GM19438 (cell line): ENCODE measurements around the gene DNAJA4.
A peak's percentile ranks its signal among the peaks of the same experiment; 100 is the strongest.

Source experiments
- ATAC-seq: cut with Tn5 transposase; IDR thresholded peaks from one replicate; pipeline ENCODE4 v1.9.1; 2021; ENCODE audit warnings: low read depth; ENCODE audit not compliant: unreplicated experiment

Gene DNAJA4

DNA sequence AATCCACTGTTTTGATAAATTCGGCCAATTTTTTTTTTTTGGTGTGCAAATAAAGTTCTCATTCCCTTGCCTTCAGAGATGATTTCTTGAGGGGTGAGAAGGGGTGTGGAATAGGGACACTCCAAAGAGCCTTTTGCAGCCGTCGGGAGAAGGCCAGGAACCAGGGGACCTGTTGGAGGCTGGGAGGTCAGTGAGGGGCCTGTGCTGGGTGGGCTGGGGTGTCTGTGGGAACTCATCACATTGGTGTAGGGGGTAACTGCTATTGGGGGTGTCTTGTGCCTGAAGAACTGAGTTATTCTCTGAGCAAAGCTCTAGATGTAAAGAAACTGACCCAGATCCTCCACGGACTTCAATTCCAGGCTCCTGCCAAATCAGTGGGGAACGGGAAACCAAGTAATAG, 48.6 kb downstream of the DNAJA4 start:
- ATAC-seq: no peak

DNA sequence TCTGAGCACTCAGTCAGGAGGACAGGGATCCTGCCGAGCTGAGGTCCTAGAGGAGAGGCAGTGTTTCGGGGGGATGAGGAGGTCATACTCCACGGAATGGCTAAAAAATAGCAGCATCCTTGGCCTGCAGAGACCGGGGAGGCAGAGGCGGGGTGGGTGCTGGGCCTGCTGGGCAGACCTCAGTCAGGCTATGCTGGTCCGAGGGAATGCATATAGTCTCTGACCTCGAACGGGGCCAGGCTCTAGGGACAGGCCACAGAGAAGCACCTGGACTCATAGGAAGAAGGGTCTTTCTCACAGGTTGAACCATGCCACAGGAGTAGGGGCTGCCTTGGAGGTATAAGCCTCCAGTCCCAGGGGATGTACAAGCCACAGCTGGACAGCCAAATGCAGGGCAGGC, 49.0 kb downstream of the DNAJA4 start:
- no peak for ATAC-seq

DNA sequence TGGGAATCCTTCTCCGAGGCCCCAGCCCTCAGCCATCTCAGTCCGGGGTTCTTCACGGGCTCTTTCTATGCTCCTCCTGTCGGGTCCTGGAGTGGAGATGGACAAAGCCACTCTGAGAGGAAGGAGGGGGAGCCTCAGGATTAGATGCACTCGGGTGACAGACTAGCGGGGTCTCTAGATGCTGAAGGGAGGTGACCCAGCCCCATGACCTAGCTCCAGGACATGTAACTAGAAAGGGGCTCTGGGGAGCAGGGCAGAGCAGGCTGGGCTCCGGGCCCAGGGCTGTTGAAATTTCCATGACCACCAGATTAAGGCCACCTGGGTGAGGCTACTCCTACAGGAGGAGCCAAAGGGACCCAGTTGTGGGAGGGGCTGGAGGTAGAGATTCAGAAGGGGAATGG, 49.8 kb downstream of the DNAJA4 start:
- ATAC-seq: no peak

DNA sequence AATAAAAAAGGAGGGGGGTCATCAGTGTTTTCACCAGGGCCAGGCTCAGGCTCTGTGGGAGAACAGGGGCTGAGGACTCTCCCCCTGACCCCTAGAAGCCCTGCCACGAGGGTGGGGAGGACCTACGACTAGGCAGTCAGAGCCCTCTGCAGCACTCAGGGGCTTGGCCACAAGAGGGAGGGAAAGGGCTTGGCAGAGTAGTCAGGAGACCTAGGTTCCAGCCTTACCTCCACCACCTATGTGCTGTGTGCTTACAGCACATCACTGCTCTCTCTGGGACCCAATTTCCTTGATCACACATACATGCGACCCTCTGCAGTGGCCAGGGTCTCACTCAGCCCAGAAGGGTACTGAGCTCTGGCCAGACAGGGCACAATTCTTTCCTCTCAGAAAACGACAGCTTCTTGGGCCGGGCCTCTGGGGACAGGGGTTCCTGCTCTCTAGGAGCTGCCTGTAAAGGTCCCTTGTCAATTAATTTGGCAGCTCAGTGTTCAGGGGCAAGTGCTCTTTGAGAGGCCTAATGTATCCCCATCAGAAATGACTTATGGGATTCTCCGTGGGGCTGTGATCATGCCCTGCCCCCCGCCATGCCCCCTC, 51.4 kb downstream of the DNAJA4 start:
- ATAC-seq: no peak

DNA sequence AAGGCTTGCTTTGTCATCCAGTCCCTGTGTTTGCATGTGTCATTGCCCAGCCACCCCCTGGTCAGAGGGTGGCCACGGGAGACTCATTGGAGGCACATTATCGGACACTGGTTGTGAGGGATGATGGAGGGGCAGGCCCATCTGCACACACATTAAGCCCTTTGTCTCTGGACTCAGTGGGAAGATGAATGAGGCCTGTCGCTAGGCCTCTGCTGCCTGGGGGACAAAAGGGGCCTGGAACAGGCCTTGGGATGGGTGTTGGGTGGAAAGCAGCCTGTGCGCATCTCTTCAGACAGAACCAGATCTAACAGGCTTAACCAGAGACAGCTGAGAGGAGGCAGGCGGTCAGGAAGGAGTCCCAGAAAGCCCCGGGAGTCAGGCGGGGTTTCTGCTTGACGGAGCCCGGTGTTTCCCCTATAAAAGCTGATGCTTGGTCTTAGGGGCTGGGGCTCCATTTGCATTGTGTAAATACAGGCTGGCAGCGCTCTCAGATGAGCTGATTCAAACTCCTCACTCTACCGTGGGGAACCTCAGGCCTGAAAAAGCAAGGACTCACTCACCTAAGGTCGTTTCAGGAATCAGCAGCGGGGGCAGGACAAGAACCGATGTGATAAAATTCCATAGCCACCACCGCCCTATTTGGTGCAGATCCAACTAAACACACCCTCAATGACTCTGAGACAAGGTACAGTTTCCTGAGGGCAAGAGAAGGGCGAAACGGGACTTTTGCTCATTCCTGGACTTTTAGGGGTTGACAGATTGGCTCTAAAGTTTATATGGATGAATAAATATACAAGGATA, 52.1 kb downstream of the DNAJA4 start:
- peak; percentile 77 for ATAC-seq

DNA sequence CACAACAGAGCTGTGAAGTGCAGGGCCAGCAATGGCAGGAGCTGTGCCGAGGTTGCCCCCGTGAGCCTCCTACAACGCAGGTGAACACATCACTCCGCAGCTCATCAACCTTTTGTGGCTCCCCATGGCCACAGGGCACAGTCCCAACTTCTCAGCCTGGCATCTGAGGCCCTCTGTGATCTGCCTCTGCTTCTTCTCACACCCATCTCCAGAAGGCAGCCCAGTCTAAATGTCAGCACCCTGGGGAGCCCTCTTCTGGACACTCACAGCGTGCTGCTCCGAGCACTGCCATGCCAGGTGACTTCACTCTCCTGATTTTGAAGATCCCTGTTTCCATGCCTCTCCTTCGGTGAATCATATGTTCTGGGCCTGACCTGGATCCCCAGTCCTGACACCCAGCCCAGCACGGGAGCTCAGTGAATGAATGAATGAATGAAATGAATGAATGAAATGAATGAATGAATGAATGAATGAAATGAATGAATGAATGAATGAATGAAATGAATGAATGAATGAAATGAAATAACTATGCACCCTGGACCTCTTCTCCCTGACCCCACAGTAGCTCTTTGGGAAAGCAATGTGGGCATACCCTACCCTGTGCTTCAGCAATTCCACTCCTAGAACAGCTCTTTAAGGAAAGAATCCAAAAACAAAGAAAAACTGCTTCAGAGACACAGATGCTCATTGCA, 52.9 kb downstream of the DNAJA4 start:
- no peak for ATAC-seq

DNA sequence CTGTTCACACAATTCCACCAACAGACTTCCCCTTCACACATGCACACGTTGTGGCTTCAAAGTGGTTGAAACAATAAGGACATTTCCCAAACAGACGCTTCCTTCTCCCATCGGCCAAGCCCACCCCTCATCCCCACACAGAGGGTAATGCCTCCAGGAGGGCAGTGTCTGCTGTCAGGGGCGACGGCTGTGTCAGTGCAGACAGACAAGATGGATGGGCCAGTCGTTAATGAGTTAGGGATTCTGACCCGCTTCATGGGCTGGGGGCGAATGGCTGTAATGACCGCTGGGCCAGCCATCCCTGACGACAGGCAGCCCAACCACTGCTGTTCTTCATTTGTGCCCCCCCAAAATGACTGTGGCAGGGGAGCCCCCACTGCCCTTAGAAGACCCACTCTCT, 55.2 kb downstream of the DNAJA4 start:
- ATAC-seq: no peak

DNA sequence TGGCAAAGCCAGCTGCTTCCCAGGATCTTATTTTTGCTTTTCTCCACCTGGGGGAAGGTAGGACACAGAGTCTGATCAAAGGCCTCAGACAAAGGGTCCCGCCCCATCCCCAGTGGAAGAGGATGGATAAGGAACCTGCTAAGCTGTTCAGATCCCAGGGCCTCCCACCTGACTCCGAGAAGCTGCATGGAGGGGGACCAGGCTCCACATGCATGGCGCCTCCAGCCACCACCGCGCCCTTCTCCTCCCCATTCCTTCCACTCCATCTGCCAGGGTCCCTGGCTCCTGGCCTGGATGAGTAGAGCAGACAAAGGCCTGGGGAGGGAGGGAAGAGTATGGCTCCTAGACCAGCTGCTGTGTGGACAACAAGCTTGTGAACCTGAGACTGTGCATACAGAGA, 55.8 kb downstream of the DNAJA4 start:
- no peak for ATAC-seq

DNA sequence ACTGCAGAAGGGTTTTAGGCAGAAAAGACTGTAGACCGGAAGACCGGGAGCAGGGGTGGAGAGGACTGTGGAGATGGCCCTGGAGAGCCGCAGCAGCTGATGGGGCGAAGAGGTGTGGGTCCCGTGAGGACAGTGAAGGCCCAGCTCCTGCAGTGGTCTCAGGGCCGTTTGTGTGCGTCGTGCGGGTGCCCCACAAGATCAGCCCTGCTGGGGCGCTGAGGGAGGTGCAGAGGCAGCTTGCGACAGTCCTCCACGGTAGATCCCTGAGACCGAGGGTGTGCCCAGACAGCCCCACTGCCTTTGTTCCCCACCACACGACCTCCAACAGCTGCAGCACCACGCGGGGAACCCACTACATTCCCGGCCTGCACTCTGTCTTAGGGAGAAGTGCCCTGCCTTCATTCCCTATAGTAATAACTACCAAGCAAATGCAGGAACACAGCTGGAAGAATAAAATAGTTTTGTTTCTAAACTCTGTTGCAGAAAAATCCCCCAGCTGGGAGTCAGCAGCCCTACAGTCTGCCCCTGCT, 56.7 kb downstream of the DNAJA4 start:
- no peak for ATAC-seq

DNA sequence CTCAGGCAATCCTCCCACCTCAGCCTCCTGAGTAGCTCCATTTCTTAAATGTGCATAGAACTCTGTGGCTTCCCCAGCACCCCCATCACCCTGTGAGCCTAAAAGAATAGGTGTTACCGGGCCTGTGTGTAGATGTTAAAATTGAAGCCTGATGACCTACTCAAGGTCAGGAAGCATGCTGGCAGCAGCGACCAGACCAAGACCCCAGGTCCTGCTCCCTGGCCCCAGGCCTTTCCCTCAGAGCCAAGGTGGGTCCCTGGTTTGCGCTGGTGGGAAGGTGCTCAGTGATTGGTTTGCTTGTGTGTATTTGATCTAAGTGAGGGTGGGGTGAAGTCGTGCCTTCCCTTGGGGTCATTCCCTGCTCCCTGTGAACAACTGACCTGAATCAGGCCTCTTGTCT, 57.4 kb downstream of the DNAJA4 start:
- no peak for ATAC-seq

DNA sequence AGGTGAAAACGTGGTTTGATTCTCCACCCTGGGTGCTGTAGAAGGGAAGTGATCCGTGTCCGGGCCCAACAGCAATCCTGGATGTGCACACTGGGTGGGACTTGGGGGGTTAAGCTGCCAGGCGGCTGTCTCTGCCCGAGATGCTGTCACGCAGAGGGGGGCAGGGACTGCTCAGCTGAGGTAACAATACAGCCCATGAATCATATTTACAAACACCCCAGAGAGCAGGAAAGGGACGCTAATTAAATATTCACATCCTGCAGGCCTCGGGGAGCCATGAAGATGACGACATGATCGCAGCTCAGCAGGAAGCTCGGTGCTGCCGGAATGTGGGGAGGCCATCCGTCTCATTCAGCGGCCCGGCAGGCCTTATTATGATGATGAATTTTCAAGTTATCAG, 57.9 kb downstream of the DNAJA4 start:
- no peak for ATAC-seq

DNA sequence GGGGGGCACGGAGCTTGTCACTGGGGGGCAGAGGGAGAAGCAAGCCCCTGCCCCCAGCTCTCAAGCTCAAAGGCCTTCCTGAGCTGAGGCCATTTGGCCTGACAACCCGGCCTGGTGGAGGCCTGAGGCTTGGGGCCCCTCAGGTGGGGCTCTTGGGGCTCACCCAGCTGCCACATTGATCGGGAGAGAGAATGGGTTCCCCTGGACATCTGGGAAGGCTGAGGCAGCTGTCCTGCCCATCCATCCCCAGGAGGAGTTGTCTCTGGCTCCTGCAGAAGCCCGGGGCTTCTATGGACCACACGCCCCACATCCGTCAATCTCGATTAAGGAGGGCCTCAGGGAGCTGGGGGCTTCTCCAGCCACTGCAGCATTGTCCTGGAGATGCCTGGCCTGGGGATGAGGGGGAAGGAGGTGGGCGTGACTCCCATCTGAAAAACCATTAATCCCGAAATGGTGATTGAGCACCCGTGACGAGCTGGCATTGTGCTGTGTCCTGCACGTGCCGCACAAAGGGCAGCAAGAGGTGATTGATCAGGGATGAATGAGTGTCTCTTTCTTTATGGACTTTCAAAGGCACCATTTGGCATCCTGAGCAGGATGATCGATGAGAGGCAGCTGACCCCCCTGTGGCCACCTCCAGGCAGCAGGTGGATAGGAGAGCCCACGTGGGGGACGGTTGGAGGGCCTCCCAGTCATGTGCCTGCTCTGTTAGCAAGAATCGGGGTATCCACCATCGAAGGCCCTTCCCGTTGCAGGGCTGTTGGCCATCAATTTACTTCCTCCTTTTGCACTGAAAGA, 58.6 kb downstream of the DNAJA4 start:
- no peak for ATAC-seq

DNA sequence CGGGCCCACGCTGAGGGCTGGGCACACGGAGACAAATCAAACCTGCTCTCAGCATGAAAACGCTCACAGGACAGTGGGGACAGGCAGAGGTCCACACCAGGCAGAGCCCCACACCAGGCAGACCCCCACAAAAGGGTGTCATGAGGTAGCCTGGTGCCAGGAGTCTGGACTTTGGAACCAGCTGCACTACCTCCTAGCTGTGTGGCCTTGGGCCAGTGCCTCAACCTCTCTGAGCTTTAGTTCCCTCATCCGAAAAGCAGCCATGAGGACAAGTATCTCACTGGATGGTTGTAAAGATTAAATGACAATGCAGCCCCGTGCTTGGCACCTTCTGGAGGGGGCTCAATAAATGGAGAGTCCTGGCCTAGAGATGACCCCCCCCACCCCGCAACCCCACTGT, 59.3 kb downstream of the DNAJA4 start:
- no peak for ATAC-seq

DNA sequence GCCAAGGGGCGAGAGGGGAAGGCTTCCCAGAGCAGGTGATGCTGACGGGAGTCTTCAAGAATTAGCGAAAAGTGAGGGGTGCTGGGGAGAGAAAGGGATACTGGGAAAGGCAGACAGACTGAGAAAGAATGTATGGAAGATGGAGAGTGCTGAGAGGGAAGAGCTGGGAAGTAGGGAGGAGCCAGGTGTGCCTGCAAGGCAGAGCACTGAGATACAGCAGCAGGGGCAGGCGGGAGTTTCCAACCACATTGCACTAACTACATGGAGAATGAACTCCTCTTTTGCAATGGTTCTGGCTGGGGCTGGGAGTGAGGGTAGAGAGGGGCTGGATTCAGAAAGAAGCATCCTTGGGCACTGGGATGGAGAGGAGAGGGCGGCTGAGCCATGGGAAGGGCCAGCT, 59.8 kb downstream of the DNAJA4 start:
- ATAC-seq: no peak

DNA sequence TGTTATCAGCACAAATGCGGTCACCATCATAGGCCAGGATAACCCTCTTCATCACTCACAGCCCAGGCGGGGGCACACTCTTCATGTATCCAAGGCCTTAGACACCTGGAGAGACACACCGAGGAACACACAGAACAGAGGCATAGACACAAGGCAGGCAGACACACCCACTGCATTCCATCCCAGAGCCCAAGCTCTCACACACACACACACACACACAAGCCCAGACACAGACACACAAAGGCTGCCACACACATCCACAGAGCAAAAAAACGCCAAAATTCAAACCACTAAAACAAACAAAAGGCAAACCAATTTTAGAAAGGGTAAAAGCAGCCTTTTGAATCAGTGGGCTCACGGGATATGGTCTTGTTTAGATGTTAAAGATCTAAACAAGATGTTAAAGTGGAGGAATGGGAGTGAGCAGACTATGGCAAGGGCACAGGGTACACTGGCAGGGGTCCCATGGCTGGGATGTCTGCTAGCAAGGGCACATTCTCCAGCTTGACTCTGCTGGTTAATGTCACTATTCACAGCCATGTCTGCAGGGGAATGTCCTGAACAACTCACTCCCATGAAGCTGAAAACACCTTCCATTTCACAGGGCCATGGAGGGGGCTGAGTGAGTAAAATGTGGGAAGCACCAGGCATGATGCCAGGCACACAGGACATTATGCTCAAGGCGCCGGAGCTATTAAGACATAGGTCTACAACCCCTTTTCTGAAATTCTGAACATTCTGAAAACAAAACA, 60.9 kb downstream of the DNAJA4 start:
- ATAC-seq: no peak

DNA sequence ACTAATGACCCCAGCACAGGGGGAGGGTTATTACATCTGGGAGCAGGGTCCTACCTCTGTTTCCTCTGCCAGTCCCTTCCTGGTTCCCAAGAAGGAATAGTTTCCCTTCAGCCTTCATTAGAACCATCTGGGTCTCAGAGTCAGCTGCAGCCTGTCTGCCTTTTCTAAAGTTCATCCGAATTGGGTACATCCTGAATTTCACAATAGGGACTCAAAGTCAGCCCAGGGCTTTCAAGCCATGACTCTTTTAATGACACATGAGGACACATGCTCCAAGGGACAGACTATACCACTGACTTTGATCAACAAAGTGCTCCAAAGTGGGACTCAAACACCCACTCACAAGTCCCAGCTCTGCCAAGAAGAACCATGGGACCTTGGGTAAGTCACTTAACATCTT, 63.1 kb downstream of the DNAJA4 start:
- ATAC-seq: no peak

DNA sequence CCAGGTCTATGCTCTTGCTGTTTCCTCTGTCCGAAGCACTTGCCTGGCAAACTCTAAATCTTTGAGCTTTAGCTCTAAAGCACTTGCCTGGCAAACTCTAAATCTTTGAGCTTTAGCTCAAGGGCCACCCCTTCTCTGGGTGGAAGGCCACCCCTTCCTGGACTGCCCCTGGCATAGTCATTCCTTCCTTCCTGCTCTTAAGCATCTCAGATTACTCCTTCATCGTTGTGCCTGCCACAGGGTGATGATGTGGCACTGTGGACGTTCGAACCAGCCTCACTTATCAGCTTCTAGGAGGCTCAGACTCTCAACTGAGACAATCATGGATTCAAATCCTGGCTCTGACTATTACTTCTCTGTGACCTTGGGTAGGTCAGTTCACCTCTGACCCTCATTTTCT, 65.3 kb downstream of the DNAJA4 start:
- no peak for ATAC-seq
